Stimulated activated CD4-positive, alpha-beta T cell treated with anti-CD3 and anti-CD28 coated beads, Interleukin-12 subunit alpha, Interleukin-12 subunit beta, amount 100 ng/mL, for 24 hours (primary cell): Measurements from ENCODE around the gene FOXP4.
A peak's percentile ranks its signal among the peaks of the same experiment; 100 is the strongest.

Experiments
- DNase-seq, 2 experiments: peaks; one replicate each; pipeline ENCODE4 v3.0.0-alpha.2; 2020; ENCODE audit warnings: low read depth in 2 of 2

FOXP4 gene, protein sequence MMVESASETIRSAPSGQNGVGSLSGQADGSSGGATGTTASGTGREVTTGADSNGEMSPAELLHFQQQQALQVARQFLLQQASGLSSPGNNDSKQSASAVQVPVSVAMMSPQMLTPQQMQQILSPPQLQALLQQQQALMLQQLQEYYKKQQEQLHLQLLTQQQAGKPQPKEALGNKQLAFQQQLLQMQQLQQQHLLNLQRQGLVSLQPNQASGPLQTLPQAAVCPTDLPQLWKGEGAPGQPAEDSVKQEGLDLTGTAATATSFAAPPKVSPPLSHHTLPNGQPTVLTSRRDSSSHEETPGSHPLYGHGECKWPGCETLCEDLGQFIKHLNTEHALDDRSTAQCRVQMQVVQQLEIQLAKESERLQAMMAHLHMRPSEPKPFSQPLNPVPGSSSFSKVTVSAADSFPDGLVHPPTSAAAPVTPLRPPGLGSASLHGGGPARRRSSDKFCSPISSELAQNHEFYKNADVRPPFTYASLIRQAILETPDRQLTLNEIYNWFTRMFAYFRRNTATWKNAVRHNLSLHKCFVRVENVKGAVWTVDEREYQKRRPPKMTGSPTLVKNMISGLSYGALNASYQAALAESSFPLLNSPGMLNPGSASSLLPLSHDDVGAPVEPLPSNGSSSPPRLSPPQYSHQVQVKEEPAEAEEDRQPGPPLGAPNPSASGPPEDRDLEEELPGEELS

DNA sequence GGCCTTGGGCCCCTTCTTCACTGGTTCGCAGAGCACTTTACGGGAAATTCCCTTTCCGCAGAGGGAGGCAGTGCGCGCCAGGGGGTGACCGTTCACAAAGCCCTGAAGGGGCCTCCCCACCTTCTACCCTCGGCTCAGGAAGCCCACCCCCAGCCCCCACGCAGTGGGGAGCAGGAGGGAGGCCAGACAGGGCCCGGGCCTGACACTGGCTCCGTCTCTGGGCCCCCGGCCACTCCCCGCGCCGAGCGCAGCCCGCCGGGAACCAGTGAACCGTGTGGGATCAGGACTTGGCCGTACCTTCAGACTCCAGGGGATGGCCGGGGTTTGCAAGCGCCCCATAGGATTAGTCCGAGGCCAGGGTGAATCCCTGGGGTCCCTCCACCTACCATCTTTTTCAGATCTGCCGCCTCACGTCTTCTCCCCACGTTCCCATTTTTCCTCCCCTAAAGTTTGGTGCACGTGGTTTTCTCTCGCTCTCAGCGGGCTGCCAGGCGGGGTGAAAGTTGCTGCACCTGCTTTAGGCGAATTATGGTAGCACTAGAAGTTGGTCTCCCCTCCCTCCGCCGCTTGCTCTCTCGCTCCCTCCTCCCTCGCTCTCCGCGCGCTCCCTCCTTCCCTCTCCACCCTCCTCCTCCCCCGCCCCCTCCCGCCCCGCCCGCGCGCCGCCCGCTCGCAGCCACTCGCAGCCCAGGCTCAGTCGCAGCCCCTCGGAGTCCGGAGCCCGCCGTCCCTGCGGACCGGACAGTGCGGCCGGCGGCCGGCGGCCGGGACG, at the start of gene FOXP4:
Gene FOXP4 (plus strand): TSS at position 679 of the 772 bp plus-strand sequence. CDS start 19,380 bp downstream, outside the sequence.
- DNase-seq = peak; percentile 65 to 82

DNA sequence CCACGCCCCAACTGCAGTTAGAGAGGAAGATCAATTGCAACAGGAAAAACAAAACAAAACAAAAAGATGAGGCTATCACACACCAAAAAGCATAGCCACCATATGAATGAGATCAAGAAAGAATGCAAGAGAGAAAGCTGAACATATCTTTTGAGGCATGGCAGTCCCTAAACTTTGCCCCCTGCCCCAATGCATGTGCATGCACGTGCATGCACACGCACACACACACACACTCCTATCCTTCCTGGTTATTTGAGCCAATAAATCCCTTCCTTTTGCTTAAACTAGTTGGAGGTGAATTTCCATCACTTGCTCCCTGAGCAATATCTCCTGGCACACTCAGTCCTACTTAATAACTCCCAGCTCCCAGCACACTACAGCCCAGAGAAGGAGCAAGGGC, 48.6 kb upstream of the FOXP4 start:
- no peak for DNase-seq

DNA sequence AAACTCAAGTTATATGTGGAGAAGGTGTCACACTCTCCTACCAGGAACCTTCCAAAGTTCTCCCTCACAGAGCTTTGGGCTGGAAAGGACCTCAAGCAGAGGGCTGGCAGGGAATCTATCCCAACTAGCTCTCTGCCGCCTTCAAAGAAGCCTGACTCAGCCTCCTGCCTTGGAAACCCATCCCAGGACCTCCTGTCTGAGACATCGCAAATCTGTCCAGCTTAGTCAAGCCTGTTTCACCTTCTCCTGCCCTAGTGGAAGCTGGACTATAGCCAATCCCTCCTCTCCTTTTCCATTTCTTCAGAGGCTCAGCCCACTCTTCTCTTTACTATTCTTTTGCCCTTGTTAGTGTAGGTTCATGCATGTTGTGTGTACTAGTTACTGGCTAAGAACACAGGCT, 48.2 kb upstream of the FOXP4 start:
- no peak for DNase-seq

DNA sequence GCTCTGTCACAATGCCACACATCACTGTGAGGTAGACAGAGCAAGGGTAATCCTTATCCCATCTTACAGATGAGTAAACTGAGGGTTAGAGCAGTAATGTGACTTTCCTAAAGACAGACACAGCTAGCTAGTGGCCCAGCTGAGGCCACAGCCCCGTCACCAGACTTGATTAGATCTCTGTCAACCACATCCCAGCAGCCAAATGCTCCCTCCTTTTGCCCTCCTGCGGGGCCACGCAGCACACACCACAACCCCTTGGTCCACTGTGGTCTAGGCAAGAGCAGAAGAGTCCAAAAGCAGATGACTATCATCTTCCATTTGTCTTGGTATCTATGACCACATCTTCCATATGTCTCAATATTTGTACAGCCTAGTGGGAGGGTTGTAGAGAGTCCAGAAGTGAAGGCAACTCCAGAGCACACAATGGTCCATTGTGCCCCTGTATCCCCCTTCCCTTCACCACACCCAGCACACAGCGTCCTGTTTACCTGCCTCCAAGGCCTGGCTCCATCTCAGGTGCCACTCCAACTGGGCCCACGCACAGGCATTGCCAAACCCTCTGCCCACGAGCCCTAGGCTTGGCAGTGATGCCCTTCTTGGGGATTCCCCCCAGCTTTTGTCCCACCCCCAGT, 47.1 kb upstream of the FOXP4 start:
- no peak for DNase-seq

DNA sequence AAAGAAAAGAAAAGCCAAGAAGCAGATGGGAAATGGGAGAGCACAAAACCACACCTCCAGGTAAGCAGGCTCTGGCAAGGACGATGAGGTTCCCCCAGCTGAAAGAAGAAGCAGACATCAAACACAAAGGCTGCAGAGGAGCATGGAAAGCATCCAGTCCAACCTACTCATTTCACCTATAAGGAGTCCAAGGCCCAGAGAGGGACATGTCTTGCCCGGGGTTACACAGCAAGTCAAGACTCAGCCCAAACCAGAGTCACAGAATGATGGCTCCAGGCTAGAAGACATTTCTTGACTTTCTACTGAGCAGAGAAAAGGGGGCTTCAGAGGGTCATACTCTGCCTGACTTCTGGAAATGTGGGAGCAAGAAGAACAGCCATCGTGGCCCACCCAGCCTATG, 45.6 kb upstream of the FOXP4 start:
- DNase-seq = no peak

DNA sequence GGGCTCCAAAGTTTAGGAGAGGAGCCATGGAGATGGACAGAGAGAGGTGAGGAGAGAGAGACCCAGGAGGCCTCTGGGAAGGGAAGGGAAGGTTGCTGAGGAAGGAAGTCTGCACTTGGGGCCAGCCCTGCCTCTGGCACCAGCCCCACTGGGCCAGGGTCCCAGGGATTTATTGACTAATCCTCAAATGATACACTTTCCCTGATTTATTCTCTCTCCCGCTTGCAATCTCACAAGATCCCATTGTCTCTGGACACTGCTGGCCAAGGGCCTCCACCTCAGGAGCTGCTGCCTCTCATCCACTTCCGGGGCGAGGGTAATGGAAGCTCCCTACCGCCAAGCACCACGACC, 43.6 kb upstream of the FOXP4 start:
- DNase-seq = no peak

DNA sequence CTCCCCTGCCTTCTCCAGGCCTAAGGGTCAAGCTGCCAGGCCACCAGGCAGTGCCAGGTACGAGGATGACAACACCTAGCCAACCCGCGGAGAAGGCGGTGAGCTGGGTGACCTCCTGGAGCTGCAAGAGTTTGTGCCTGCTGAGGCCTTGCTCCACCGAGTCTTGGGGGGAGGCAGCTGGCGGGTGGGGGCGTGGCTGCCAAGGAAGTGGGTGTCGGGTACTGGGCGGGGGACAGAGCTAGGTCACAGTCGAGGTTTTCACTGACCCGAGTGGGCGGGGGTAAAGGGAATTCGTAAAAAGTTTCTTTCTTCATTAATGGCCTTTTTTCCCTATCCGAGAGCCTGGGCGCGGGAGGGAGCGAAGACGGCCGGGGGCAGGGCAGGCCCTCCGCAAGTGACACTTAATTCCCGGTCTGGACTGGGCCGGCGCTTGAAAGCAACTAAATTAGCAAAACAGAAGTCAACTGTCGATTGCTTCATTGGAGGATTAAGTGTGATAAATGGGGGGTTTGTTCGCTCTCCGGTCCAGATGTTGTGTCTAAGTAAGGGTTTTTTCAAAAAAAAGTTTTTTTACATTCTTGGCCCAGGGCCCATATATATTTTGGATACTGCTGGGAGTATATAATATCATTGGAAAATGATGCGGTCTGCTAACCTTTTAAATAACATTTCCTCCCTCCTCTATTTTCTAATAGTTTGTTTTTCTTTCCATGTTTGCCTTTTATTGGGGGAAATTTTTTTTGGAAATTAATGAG, 43.1 kb upstream of the FOXP4 start:
- no peak for DNase-seq

DNA sequence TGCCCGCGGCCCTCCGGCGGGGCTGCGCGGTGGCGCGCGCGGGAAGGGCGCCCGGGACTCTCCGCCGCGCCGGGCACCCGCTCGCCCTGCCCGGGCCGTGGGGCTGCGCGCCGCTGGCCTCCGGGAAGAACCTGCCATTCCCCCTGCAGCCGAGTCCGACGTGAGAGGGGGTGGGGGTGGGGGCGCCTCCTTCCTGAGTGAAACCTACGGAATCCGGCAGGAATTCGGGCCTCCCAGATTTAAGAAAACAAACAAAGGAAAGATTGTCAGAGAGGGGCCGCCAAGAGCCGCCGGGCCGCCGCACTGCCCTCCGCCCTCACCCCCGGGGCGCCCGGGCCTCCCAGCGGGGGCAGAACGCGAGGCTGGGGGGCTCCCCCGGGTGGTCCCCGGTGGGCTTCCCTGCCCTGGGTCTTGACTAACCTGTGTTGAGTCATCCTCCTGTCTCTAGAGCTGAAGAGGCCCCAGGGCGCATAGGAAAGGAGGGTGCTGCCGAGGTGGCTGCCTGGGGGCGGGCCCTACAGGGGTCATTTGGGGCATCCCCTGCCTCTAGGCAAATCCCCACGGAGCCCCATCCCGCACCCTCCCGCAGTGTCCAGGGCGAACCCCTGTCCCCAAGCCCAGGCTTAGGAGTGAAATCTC, 42.2 kb upstream of the FOXP4 start:
- no peak for DNase-seq

DNA sequence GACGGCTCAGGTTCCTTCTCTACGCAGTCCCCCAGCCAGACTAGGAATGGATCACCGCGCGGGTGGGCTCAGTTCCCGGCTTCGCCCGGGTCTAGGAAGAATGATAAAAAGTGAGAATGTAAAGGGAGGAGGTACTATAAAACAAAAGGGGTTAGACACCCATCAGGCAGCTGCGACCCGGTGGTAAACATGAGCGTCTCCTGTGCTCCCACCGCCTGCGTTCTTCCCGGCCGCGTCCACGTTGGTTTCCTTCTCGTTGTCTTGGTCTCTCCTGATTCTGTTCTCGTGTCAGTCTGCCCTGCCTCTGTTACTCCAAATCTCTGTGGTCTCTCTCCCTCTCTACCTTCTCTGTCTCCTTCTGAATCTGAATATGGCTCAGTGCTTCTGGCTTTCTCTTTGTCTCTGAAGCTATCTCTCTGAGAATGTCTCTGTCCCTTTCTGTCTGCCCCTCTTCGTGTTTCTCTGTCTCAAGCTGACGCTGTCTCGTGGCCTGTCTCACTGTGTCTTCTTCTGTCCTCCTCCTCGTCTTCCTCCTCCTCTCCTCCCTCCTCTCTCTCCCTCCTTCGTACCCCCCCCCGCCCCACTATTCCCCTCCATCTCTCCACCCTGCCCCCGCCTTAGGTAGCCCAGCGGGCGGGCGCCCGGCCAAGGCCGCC, 41.6 kb upstream of the FOXP4 start:
- no peak for DNase-seq

DNA sequence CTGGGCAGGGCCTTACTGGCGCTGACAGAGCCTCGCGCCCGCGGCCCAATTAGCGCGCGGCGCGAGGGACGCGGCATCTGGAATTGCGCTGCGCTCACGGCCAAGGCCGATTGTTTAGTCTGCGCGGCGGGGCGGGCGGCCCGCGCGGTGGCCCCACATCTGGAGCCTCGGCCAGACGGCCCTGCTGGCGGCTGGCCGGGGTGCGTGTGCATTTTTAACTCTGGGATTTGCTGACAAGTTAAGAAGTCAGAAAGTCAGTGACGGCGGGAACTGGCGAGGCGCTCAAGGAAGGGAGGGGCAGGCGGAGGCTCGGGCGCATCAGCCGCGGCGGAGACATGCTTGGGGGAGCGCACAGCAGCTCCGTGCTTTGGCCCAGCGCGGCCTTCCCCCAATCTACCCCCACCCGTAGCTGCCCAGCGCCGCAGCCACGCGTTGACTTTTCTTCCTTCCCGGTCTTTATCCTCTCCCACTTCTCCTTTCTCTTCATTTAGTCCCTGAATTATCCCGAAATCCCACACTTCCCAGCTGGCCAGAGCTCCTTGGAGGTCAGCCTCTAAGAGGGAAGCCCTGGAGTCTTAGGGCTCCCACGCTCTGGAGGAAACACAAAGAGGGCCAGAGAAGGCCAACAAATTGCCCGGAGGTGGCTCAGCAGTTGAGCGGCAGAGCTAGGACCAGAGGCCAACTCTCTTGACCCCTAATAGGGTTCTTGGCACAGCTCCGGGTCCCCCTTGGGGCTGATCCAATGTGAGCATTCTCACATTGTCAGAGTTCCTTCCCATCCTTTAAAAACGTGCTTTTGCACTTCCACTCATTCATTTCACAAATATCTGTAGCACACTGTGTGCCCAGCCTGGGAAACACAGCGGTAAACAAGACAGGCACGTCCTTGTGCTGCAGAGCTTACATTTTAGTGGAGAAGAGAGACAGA, 40.8 kb upstream of the FOXP4 start:
- no peak for DNase-seq

DNA sequence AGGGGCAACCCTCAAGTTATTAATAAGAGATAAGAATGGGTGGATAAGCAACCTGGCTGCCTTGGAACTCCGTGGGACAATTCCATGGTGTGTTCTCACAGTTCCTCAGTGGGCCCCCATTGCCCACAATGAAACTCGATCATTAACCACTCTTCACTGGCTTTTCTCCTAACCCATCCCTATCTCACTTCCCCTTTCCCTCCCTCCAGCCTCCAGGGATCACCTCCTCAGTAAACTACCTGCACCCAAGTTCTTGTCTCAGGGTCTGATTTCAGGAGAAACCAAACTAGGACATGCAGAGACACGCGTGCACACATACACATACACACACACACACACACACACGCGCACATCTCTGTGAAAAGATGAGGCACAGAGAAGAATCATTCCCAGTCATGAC, 37.7 kb upstream of the FOXP4 start:
- no peak for DNase-seq

DNA sequence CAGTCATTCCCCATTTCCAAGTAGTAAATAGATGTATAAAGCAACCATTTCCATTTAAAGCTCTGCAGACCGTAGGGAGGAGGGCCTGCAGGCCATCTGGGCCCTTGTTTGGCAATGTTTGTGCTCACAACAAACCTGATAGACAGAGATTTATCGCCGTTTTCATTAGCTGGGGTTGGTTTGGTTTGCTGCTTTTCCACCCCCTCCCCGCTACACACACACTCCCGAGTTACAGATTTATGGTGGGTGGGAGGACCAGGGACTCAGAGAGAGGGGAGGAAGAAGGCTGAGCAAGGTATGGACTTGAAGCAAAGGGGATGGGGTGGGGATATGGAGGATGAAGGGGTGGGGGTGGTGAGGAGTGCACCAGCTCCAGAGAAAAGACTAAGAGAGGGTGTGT, 36.6 kb upstream of the FOXP4 start:
- no peak for DNase-seq

DNA sequence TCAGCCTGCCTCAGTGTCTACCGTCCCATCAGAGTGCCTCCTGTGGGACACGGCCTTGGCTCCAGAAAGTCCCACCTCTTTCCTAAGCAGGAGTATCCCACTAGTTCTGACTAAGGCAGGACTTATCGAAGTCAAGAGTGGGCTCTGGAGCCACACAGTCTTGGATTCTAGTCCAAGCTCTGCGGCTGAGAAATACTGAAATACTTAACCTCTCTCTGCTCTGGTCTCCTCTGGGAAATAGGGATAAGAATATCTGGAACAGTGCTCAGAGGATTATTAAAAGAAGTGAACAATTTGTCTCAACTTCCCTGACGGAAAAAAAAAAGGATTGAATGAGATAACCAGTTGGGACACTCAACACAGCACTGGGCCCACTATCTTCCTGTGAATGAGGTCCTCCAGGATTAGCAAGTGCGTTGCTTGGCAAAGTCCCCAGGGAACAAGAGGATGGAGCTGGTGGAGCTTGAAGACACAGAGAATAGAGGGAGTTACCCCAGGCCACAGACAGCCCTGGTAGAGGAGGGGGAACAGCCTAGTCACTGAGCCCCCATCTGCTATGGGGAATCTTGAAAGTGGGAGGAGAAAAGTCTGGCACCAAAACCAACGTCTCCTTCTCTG, 34.6 kb upstream of the FOXP4 start:
- no peak for DNase-seq

DNA sequence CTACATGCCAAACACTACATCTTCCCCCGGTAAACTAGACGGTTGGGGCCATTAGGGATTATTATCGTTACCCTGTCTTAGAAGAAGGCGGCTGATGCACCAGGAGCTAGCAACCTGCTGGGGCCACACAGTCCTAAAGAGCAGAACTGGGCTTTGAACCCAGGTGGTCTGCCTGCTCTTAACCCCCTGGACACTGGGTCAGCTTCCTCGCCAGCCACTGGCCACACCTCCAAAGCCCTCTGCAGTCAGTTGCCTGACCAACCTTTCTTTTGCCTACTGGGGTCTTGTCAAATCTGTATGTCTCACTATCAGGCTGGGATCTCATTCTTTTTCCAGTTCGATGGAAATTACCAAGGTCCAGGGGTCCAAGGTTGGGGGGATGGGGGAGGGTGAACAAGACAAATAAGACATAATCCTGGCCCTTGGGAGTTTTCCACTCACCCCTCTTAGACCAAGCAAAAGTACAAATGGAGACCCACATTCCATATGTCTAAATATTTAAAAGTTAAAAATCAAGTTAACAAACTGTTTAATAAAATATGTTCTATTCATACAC, 34.0 kb upstream of the FOXP4 start:
- DNase-seq = no peak

DNA sequence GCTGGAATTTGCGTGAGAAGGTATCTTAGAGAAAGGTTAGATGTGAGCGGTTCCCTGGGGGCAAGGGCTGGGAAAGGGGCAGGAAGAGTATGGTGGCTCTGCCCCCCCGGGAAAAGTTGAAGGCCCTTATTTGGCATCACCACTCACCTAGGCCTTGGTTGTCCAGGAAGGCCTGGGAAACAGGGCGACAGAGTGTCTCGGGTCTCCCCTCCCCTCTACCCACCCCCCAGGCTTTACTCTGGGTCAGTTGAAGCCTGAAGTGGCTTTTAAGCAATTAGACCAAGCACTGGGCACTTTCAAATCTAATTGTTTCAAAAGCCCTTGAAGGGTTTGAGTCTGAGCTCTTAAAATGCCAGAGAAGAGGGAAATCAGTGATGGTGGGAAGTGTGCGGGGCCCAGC, 30.2 kb upstream of the FOXP4 start:
- DNase-seq = no peak

DNA sequence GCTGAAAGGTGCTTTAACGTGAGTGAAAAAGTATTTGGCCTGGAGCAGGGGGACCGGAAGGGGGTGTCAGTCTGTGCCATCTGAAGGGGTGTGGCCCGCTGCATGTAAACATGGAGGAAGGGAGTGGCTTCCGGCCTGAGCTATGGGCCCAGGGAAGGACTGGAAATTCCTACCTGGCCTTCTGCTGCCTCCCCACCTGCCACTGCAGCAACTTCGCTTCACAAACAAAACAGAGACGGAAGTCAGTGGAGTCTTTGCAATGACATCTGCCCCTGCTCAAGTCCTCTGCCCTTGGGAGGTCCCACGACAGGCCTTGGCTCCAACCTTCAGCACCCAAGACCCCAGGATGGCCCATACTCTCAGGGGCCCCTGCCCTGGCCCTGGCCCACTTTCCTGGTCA, 28.1 kb upstream of the FOXP4 start:
- no peak for DNase-seq

DNA sequence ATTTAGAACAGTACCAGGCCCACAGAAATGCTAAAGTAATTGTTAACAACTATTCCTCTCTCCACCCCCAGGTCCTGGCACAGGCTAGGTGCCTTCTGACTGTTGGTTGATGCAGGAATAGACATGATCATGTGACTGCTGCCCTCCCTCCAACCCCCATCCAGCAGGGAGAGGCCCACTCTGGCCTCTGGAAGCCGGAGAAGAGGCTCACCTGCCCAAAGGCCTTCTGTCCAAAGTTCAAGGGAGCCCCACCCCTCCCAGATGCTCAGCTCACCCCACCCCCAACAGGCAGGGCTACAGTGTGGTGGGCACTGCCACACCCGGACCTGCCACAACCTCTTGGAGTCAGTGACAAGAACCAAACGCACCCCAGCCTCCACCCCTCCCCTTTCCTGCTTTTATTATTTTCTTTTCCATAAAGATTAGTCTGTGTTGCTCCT, 26.9 kb upstream of the FOXP4 start:
- DNase-seq = no peak
